Bladder microvascular endothelial cell (primary cell): ENCODE data around the gene NBPF20. TPM values are rescaled to one million over a fixed set of nuclear protein-coding genes. Genes with fewer than 3 reads are reported as not detected.

Source experiments
- total RNA-seq: library from RNA; depleted of rRNA; stranded (reverse); fragments of >200 nt; gene quantifications from 2 replicates; pipeline ENCODE4 v1.2.3, GENCODE V29; 2014

The NBPF20 gene
- 1.6 and 4.6 TPM in 2 replicates for total RNA-seq

GRCh38 chr1:145425436-145426029 is at the start of gene NBPF20:
Gene NBPF20, minus strand, starts transcription at chr1:145425603. Its CDS starts 20,331 bp downstream, at chr1:145405272.

Other genes with a start within 250 kb of the NBPF20 start
- gene PPIAL4D, start 183.4 kb downstream of the NBPF20 start, total RNA-seq, result not detected in 2 replicates
- gene GPR89A, start 182.4 kb upstream of the NBPF20 start, total RNA-seq, result 16.8 and 31.5 TPM in 2 replicates